ENCODE measurements around the gene KRTAP10-4. TPM values are rescaled to one million over a fixed set of nuclear protein-coding genes. Genes with fewer than 3 reads are reported as not detected.
"Not testable (repeated sequence)": the region's sequence is repeated elsewhere in the genome, so short reads cannot be mapped to it uniquely, and the experiment has no call there.

The KRTAP10-4 gene
- total RNA-seq, 1 donor from 2014 or later: not detected

- no peak for DNase-seq (ENCODE audit: low spot score)
Measured at GRCh38 chr21:44534688-44535087, 38.8 kb upstream of the KRTAP10-4 start.

- no peak for DNase-seq (ENCODE audit: low spot score)
Measured at GRCh38 chr21:44535963-44536362, 37.6 kb upstream of the KRTAP10-4 start.

DNA sequence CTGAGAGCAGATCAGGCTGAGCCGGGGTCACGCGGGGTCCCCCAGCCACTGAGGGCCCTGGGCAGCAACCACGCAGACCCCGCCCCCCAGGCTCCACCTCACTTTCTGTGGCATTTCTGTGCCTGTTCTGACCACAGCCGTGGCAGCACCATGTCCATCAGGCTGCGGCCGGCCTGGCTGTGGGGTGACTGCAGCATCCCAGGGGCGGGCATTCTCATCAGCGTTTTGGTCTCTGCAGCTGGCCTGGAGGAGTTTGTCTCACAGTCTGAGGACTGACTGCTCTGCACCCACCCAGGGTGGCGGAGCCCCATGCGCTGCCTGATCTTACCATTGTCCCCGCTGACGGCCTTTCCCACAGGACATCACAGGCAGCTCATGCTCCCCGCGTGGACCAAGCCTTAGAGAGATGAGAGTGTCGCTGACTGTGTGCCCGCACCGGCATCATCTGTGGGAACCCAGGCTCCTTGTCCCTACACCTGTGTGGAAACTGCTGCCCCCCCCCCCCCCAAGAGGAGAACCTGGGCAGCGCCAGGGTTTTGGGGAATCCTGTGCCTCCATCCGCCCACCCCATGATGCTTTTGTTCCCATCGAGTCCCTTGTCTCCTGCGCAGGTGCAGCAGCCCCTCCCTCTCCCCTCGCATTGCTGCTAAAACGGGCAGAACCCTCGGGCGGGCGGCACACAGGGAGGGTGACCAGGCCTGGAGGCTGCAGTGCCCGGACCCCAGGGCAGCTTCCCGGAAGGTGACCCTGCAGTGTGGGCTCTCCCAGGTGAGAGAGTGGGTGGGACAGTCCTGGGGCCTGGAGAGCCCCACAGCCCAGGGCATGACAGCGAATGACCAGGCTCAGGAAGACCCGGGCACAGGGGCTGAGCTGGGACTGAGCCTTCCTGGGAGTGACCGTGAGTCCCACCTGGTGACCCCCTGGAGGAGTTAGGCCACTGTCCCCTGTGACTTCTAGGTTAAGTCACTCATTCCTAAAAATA, 35.3 kb upstream of the KRTAP10-4 start:
- no peak for DNase-seq (ENCODE audit: low spot score)

DNA sequence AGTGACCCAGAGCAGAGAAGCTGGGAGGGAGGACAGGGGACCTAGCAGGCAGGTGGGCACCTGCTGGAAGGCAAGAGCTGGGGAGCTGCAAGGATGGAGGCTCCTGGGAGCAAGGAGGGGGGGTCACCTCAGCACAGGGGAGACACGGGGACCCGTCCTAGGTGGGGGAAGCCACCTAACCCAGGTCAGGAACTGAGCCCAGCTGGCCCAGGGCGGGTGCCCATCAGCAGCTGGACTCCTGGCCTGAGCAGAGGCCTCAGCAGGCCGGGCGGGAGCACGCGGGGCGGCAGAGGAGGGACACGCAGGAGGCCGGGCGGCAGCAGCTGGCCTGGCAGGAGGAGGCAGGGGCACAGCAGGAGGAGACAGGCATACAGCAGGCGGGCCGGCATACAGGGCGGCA, 34.5 kb upstream of the KRTAP10-4 start:
- DNase-seq (ENCODE audit: low spot score): no peak

DNA sequence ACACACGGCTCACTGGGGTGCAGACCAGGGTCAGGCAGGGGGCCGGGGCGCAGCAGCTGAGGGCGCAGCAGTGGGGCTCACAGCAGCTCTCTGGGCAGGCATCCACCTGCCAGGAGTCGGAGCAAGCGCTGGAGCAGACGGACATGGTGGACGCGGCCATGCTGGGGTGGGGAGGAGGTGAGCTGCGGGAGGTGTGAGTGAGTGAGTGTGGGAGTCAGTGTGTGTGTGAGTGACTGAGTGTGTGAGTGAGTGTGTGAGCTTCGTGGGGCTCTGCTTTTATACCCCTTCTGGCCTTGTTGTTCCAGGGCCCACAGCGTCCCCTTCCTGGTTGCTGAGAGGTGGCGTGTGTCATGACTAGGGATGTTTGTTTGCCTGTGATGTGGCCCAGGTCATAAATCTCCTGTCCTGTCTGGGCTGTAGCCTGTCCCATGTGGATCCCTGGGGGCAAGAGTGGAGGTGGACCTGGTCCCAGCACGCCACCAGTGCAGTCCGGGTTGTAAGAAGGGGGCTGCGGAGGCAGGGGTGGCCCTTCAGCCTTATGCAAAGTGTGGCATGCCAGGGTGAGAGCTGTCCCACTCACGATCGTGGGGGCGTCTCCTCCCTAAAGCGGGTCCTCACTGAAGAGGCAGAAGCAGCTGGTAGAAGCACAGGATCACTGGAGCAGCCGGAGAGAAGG, 33.4 kb upstream of the KRTAP10-4 start, which contains the start of gene KRTAP10-1:
TSS of gene KRTAP10-1 (minus strand) at position 205 of the 676 bp plus-strand sequence. CDS start at position 160, 45 bp downstream.
- no peak for DNase-seq (ENCODE audit: low spot score)

- no peak for DNase-seq (ENCODE audit: low spot score)
Measured at GRCh38 chr21:44540741-44541288, 32.7 kb upstream of the KRTAP10-4 start.

GRCh38 chr21:44542716-44543115, 30.8 kb upstream of the KRTAP10-4 start:
- DNase-seq (ENCODE audit: low spot score): no peak

DNA sequence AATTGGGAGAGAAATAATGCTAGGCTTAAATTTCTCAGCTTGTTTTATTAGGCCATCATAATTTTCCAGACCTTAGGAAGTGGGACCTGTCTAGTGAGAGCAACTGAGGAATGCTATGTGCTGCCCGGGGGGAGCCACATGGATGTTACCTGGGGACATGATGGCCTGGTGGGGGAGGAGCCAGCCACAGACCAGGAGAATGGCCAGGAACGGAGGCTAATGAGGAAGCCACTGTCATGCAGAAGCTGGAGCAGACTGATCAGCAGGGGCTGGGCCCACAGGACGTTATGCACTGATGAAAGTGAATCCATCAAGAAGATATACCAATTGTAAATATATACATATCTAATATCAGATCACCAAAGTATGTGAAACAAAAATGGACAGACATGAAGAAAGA, 29.0 kb upstream of the KRTAP10-4 start:
- DNase-seq (ENCODE audit: low spot score): no peak

DNA sequence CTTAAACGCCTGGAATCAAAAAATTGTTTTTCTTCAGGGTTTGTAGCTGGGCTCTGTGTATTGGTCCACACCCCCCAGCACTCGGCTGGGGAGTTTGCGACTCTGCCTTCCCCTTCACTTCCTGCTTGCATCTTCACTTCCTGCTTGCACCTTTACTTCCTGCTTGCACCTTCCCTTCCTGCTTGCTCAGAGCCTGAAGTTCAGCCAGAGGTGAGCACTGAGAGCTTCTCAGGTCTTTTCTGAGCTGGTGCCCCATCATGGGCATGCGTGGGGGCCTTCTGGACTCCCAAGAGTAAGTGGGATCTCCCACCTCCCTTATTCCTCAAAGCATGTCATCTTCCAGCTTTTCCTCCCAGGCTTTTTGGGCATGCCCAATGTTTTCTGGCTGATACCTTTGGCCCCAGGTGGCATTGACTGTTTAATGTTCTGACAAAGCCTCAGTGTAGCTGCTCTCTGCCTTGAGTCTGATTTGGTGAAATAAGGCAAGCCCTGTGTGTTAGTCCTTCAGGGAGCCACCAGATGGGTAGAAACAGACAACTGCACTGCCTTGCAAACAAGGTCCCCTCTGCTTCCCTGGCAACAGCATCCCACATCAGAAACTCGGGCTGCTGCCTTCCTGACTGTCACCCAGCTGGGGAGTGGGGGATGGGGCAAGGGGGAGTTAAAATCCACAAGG, 25.7 kb upstream of the KRTAP10-4 start:
- no peak for DNase-seq (ENCODE audit: low spot score)

- DNase-seq (ENCODE audit: low spot score): no peak
Measured at GRCh38 chr21:44548381-44548780, 25.1 kb upstream of the KRTAP10-4 start.

DNA sequence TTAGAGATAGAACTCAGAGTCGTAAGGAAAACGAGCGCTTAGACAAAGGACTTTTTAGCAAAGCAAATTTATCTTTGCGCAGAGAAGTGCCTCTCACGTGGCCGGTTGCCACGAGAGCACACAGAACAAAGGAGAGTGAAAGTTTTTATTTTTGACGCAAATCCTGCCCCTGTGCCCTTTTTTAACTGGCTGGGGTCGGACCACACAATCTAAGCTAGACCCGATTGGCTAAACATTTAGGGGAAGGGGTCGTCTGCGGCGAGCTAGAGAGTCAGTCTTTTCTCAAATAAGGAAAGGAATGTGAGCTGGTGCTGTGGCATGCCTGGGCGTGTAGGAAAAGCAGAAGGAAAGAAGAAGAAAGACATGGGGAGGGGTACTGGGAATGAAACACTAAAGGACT, 24.6 kb upstream of the KRTAP10-4 start:
- DNase-seq (ENCODE audit: low spot score): no peak

- peak; percentile 5 for DNase-seq (ENCODE audit: low spot score)
Measured at GRCh38 chr21:44549525-44550211, 23.9 kb upstream of the KRTAP10-4 start.

DNA sequence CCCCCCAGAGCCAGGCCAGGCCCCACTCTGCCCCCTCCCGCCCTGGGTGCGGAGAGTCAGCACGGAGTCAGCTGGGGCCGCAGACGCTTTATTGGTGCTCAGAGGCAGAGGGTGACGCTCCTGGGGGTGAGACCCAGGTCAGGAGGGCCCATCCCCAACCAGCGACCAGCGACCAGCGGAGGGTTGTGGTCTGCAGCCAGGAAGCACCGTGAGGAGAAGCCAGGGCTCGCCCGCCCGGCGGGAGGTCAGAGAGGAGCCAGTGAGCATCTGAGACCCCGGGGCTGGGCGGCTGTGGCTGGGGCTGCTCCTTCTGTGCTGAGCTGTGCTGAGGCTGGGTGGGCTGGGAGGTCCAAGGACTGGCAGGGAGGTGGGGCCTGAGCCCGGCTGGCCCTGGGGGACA, 23.2 kb upstream of the KRTAP10-4 start:
- not testable (repeated sequence) for DNase-seq (ENCODE audit: low spot score)

GRCh38 chr21:44550807-44551206, 22.7 kb upstream of the KRTAP10-4 start:
- DNase-seq (ENCODE audit: low spot score): no peak

DNA sequence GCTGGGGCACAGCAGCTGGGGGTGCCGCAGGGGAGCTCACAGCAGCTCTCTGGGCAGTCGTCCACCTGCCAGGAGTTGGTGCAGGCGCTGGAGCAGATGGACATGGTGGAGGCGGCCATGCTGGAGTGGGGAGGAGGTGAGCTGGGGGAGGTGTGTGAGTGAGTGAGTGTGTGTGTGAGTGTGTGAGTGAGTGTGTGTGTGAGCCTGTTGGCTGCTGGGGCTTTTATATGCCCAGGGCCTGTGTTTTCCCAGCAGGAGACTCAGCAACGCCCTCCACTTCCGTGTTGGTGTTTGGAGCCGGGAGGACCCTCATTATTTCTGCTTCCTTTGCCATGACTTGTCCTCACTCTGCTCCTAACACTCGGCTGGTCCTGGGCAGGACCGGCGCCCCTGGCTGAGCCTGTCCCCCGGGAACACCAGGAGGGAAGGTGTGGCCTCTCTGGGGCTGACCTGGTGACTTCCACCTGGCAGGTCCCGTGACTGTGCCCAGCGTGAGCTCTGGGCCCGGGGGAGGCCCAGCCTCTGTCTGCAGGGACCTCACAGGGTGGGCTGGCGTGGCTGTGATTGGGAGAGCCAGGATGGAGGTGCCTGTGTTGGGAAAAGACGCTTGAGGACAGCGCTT, 22.1 kb upstream of the KRTAP10-4 start, which contains the start of gene KRTAP10-2:
TSS of gene KRTAP10-2 (minus strand) at position 166 of the 622 bp plus-strand sequence. CDS start at position 119, 47 bp downstream.
- DNase-seq (ENCODE audit: low spot score): peak; percentile 3

DNA sequence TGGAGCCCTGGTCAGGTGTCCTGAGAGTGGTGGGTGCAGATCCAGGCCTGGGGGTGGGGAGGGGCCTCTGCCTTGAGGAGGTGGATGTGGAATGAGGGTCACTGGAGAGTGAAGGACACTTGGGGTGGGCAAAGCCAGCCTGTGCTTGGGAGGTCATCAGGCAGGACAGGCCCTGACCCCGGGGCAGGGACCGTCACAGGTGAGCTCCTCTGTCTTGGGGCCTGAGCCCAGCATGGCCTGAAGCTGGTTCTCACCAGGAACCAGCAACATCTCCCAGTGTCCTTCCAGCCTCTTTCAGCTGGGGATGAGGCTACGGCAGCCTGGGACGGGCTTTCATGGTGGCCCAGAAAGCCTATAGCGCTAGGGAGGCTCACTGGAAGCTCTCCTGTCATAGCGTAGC, 21.4 kb upstream of the KRTAP10-4 start:
- no peak for DNase-seq (ENCODE audit: low spot score)

GRCh38 chr21:44552681-44553080, 20.8 kb upstream of the KRTAP10-4 start:
- DNase-seq (ENCODE audit: low spot score): no peak

- DNase-seq (ENCODE audit: low spot score): no peak
Measured at GRCh38 chr21:44555200-44555875, 18.2 kb upstream of the KRTAP10-4 start.

DNA sequence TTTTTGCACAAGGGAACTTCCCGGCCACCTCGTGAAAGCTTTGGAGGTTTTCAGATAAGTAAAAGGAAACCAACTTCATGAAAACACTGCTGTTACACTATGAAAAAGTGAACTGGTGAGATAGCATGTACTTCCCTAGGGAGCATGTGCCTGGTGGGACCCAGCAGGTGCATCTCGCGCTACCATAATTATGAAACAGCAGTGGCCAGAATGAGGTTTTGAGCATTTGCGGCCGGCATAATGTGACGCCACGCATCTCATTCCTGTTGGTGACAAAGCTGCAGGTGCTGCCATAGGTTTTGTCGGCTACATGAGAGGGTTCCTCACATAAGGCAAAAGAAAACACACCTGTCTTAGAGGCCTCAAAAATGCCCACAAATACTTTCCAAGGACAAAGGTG, 16.6 kb upstream of the KRTAP10-4 start:
- DNase-seq (ENCODE audit: low spot score): no peak
